CD14-positive monocyte (primary cell): ENCODE data around the gene RDX. TPM values are rescaled to one million over a fixed set of nuclear protein-coding genes. Genes with fewer than 3 reads are reported as not detected.

Source experiments
- DNase-seq, 3 donors: peaks; one replicate each; pipeline ENCODE4 v3.0.0-alpha.2; 2011 to 2022
- H2AFZ ChIP-seq: 2 replicates; pipeline ENCODE4 v1.6.0; 2012; ENCODE audit warnings: mild to moderate bottlenecking, low read depth, low read length, inconsistent platforms; ENCODE audit not compliant: insufficient read depth, poor library complexity, severe bottlenecking
- H3K27ac ChIP-seq, 2 donors: 1 replicate in 1 of 2; 2 replicates in 1 of 2; pipeline ENCODE4 v1.5.1; 2012 to 2013; ENCODE audit warnings: low read length in 2 of 2, control low read depth in 1 of 2, inconsistent platforms in 1 of 2, low read depth in 1 of 2, mild to moderate bottlenecking in 1 of 2
- H3K27me3 ChIP-seq, 2 donors: one replicate each; pipeline versions ENCODE4 v1.6.0 to v1.6.1; 2011 to 2013; ENCODE audit warnings: low read length in 2 of 2; ENCODE audit not compliant: control insufficient read depth in 2 of 2, insufficient read depth in 2 of 2
- H3K36me3 ChIP-seq, 2 donors: replicated peaks in 1 of 2; 1 replicate in 1 of 2; 2 replicates in 1 of 2; pipeline versions ENCODE4 v1.5.1 to v1.6.1; 2012 to 2013; ENCODE audit warnings: low read length in 2 of 2, control low read depth in 1 of 2, inconsistent platforms in 1 of 2, mild to moderate bottlenecking in 1 of 2; ENCODE audit not compliant: insufficient read depth in 2 of 2, control insufficient read depth in 1 of 2
- H3K4me1 ChIP-seq, 2 donors: 1 replicate in 1 of 2; 2 replicates in 1 of 2; pipeline versions ENCODE4 v1.5.1 to v1.6.1; 2012 to 2013; ENCODE audit warnings: low read length in 2 of 2, control low read depth in 1 of 2, inconsistent platforms in 1 of 2, mild to moderate bottlenecking in 1 of 2, moderate library complexity in 1 of 2; ENCODE audit not compliant: insufficient read depth in 2 of 2, control insufficient read depth in 1 of 2
- H3K4me2 ChIP-seq: replicated peaks from 2 replicates; pipeline ENCODE3; 2012; ENCODE audit warnings: low read length, moderate library complexity, mild to moderate bottlenecking; ENCODE audit not compliant: poor library complexity, severe bottlenecking; ENCODE audit errors: extremely low read depth
- H3K4me3 ChIP-seq, 3 experiments: fragments of 200-600 bp in 1 of 3; sonication (generic) in 1 of 3; replicated peaks in 1 of 3; 1 replicate in 2 of 3; 2 replicates in 1 of 3; pipeline ENCODE4 v1.5.1; 2011 to 2013; ENCODE audit warnings: low read length in 3 of 3, mild to moderate bottlenecking in 3 of 3, control low read depth in 2 of 3, low read depth in 2 of 3, inconsistent platforms in 1 of 3, moderate library complexity in 1 of 3
- H3K79me2 ChIP-seq: 2 replicates; pipeline ENCODE4 v1.6.0; 2012; ENCODE audit warnings: mild to moderate bottlenecking, control low read depth, inconsistent platforms, low read length, moderate library complexity; ENCODE audit not compliant: insufficient read depth
- H3K9ac ChIP-seq: 2 replicates; pipeline ENCODE4 v1.6.0; 2017; ENCODE audit warnings: low read length, mild to moderate bottlenecking; ENCODE audit not compliant: insufficient read depth, poor library complexity, severe bottlenecking
- H3K9me3 ChIP-seq, 2 donors: replicated peaks in 1 of 2; 1 replicate in 1 of 2; 2 replicates in 1 of 2; pipeline versions ENCODE4 v1.5.1 to v1.6.1; 2012 to 2013; ENCODE audit warnings: low read length in 2 of 2, control low read depth in 1 of 2; ENCODE audit not compliant: control insufficient read depth in 1 of 2, insufficient read depth in 1 of 2
- H4K20me1 ChIP-seq: 2 replicates; pipeline ENCODE4 v1.6.0; 2012; ENCODE audit warnings: mild to moderate bottlenecking, low read length, control low read depth, moderate library complexity; ENCODE audit not compliant: insufficient read depth
- H3K27ac Mint-ChIP-seq, 7 donors: one replicate each; pipeline ENCODE4 v1.8.0; 2020; ENCODE audit warnings: mild to moderate bottlenecking in 7 of 7, mixed read lengths in 7 of 7, moderate library complexity in 6 of 7, inconsistent platforms in 2 of 7
- H3K27me3 Mint-ChIP-seq, 3 donors: one replicate each; pipeline ENCODE4 v1.8.0; 2021 to 2022; ENCODE audit warnings: low read depth in 3 of 3, mild to moderate bottlenecking in 3 of 3, mixed read lengths in 3 of 3, moderate library complexity in 3 of 3, inconsistent platforms in 1 of 3
- H3K36me3 Mint-ChIP-seq, 2 donors: one replicate each; pipeline ENCODE4 v1.8.0; 2020; ENCODE audit warnings: mixed read lengths in 2 of 2, inconsistent platforms in 1 of 2, mild to moderate bottlenecking in 1 of 2
- H3K4me1 Mint-ChIP-seq: one replicate; pipeline ENCODE4 v1.8.0; 2020; ENCODE audit warnings: mild to moderate bottlenecking, mixed read lengths
- H3K4me3 Mint-ChIP-seq, 2 donors: one replicate each; pipeline ENCODE4 v1.8.0; 2020; ENCODE audit warnings: mild to moderate bottlenecking in 2 of 2, mixed read lengths in 2 of 2, moderate library complexity in 1 of 2
- H3K9me3 Mint-ChIP-seq, 7 donors: one replicate each; pipeline ENCODE4 v1.8.0; 2020 to 2022; ENCODE audit warnings: mixed read lengths in 7 of 7, mild to moderate bottlenecking in 6 of 7, moderate library complexity in 6 of 7, inconsistent platforms in 2 of 7
- CTCF ChIP-seq: fragments of 200-600 bp; IDR thresholded peaks from one replicate; pipeline ENCODE4 v1.8.0; 2022; ENCODE audit warnings: antibody characterized with exemption, mild to moderate bottlenecking
- WGBS: methylation state at CpG from one replicate; pipeline ENCODE4 v1.1.5; 2013; ENCODE audit warnings: missing lambda C conversion rate; ENCODE audit not compliant: insufficient coverage; 5-methylcytosine and 5-hydroxymethylcytosine counted together
- intact Hi-C, 2 donors: fragments of 100-400 bp; cut with micrococcal nuclease; formaldehyde crosslinking; loops; one replicate each; pipeline versions ENCODE4 v1.15.0 to v1.15.1; 2023
- polyA plus RNA-seq, 3 donors: library from polyadenylated mRNA; depleted of rRNA in 1 of 3; unstranded in 2 of 3; stranded (reverse) in 1 of 3; fragments of 300-500 nt in 2 of 3; fragments of >200 nt in 1 of 3; fragmentation: Illumina TruSeq in 2 of 3; gene quantifications; 1 replicate in 2 of 3; 2 replicates in 1 of 3; pipeline ENCODE4 v1.2.3, GENCODE V29; 2012 to 2021

Gene RDX
- polyA plus RNA-seq, 3 donors: 11.9 to 22.0 (median 20.9) TPM

DNA sequence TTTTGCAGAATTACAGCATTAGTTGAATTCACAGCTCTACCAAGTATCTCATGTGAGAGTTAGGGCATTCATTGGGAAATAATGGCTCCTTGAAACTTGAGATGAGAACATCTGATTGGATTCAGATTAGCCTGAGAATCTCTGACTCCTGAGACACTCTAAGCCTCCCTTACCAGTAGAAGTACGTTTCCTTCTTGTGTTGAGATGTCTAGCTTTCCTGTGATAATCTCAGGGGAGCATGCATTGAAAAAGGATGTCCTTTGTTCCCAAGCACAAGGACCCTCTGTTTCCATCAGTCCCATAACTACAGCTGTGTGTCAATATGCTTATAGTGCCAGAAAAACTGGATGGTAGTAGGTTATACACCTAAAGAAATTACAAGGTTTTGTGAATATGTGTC lies 35.2 kb upstream of the RDX start:
- H2AFZ ChIP-seq: no peak overlapping the region
- DNase-seq: no peak

GRCh38 chr11:110329445-110329844 lies 33.0 kb upstream of the RDX start:
- Histone ChIP-seq H3K4me1 (no peaks in the 10 kb centered on the region), H3K27me3 (no peaks in the 10 kb centered on the region), H3K36me3 (no peaks in the 10 kb centered on the region), H3K4me2 (no peak overlapping the region), H4K20me1 (no peaks in the 10 kb centered on the region), H3K9me3 (no peaks in the 10 kb centered on the region), H3K4me3 (no peak overlapping the region), H3K79me2 (no peaks in the 10 kb centered on the region), H3K27ac (no peak overlapping the region), H3K9ac (no peak overlapping the region), H2AFZ (no peak overlapping the region)
- 100% methylated on average over 1 of the region's 1 CpG for WGBS
- Mint-ChIP-seq H3K4me3 (no peak overlapping the region), H3K27me3 (peaks cover 0 to 3% (median 2%) of the 10 kb centered on the region in 3 donors), H3K27ac (no peak overlapping the region), H3K36me3 (no peaks in the 10 kb centered on the region), H3K9me3 (peaks cover 0 to 12% (median 1%) of the 10 kb centered on the region in 7 donors), H3K4me1 (peaks cover 3% of the 10 kb centered on the region)
- TF ChIP-seq CTCF: no peak
- intact Hi-C loops: no loop called here
- no peak for DNase-seq

More for the DNA sequence above, 35.2 kb upstream of the RDX start:
- Histone ChIP-seq H3K4me3 (no peak overlapping the region), H3K79me2 (no peaks in the 10 kb centered on the region), H3K4me1 (no peaks in the 10 kb centered on the region), H3K9ac (no peak overlapping the region), H3K27me3 (no peaks in the 10 kb centered on the region), H4K20me1 (no peaks in the 10 kb centered on the region), H3K4me2 (no peak overlapping the region), H3K9me3 (no peaks in the 10 kb centered on the region), H3K36me3 (no peaks in the 10 kb centered on the region), H3K27ac (no peak overlapping the region)
- no peak for TF ChIP-seq CTCF
- no CpG with 5 or more reads among the region's 1 CpG for WGBS
- intact Hi-C loops: no loop called here
- Mint-ChIP-seq H3K36me3 (no peaks in the 10 kb centered on the region), H3K27ac (no peak overlapping the region), H3K4me3 (no peak overlapping the region), H3K4me1 (peaks cover 3% of the 10 kb centered on the region), H3K9me3 (peaks cover 0 to 12% (median 1%) of the 10 kb centered on the region in 7 donors), H3K27me3 (peaks cover 0 to 2% (median 2%) of the 10 kb centered on the region in 3 donors)
